Spleen (tissue), 7 donors: ENCODE measurements around the gene ZFP62.

Experiments used
- CTCF ChIP-seq, 11 experiments: fragments of 200-600 bp in 7 of 11; fragments of 450-650 bp in 4 of 11; sonication (generic) in 4 of 11; IDR thresholded peaks in 8 of 11; conservative IDR thresholded peaks in 3 of 11; 1 replicate in 7 of 11; 2 replicates in 4 of 11; pipeline versions ENCODE4 v1.4.0 to v1.8.0; 2016 to 2021; ENCODE audit warnings: antibody characterized with exemption in 11 of 11, inconsistent platforms in 4 of 11, mild to moderate bottlenecking in 1 of 11
- POLR2A ChIP-seq, 3 donors: fragments of 450-650 bp; IDR thresholded peaks; one replicate each; pipeline ENCODE4 v1.5.1; 2017; ENCODE audit warnings: antibody characterized with exemption in 3 of 3, mild to moderate bottlenecking in 1 of 3
- POLR2AphosphoS5 ChIP-seq, 3 donors: sonication (generic); formaldehyde crosslinking; IDR thresholded peaks; one replicate each; pipeline ENCODE4 v1.5.1; 2017; ENCODE audit warnings: antibody characterized with exemption in 3 of 3
- donor health status: DM: no; HTN: no; CAD: no; lungs with moderate emphysema.
- donor health status: DM: no; HTN: no; CAD: no.
- donor health status: DM: no; HTN: no; CAD: no.

- TF ChIP-seq CTCF (IDR thresholded peaks at IDR 0.05 in 8 of 11, conservative IDR thresholded peaks at IDR 0.05 in 3 of 11) (no peak), POLR2AphosphoS5 (IDR thresholded peaks at IDR 0.05) (peak in 1 of 3 donors; percentile 14), POLR2A (IDR thresholded peaks at IDR 0.05) (no peak)
Observed at GRCh38 chr5:180832638-180833068, 28.4 kb downstream of the ZFP62 start.
